Natural killer cell (primary cell): ENCODE results near the gene OCRL. TPM values are rescaled to one million over a fixed set of nuclear protein-coding genes. Genes with fewer than 3 reads are reported as not detected.

Source experiments
- ATAC-seq, 3 donors: fragments of 150-1000 bp in 2 of 3; fragments of 200-7000 bp in 1 of 3; cut with Tn5 transposase; 1 replicate in 1 of 3; 2 replicates in 2 of 3; pipeline ENCODE4 v1.10.0; 2021; ENCODE audit warnings: mild to moderate bottlenecking in 2 of 3, moderate library complexity in 2 of 3
- DNase-seq, 2 donors: peaks; one replicate each; pipeline versions ENCODE4 v3.0.0 to v3.0.0-alpha.2; 2013 to 2021; ENCODE audit warnings: mixed read lengths in 1 of 2
- H3K27ac ChIP-seq: one replicate; pipeline ENCODE4 v1.5.1; 2013; ENCODE audit warnings: mild to moderate bottlenecking, low read length
- H3K27me3 ChIP-seq: one replicate; pipeline ENCODE4 v1.6.1; 2013; ENCODE audit warnings: low read length; ENCODE audit not compliant: control insufficient read depth, insufficient read depth
- H3K36me3 ChIP-seq: one replicate; pipeline ENCODE4 v1.6.1; 2013; ENCODE audit warnings: low read length; ENCODE audit not compliant: control insufficient read depth, insufficient read depth
- H3K4me1 ChIP-seq: one replicate; pipeline ENCODE4 v1.6.1; 2013; ENCODE audit warnings: low read length; ENCODE audit not compliant: control insufficient read depth, insufficient read depth
- H3K4me3 ChIP-seq: one replicate; pipeline ENCODE4 v1.5.1; 2013; ENCODE audit warnings: low read length
- H3K9me3 ChIP-seq: one replicate; pipeline ENCODE4 v1.6.1; 2013; ENCODE audit warnings: low read length; ENCODE audit not compliant: control insufficient read depth, insufficient read depth
- H3K27ac Mint-ChIP-seq, 2 donors: one replicate each; pipeline ENCODE4 v1.8.0; 2022; ENCODE audit warnings: mild to moderate bottlenecking in 2 of 2, mixed read lengths in 2 of 2, moderate library complexity in 1 of 2
- H3K27me3 Mint-ChIP-seq, 2 donors: one replicate each; pipeline ENCODE4 v1.8.0; 2022; ENCODE audit warnings: low read depth in 2 of 2, mixed read lengths in 2 of 2
- H3K36me3 Mint-ChIP-seq: one replicate; pipeline ENCODE4 v1.8.0; 2022; ENCODE audit warnings: mixed read lengths
- H3K4me1 Mint-ChIP-seq, 2 donors: one replicate each; pipeline ENCODE4 v1.8.0; 2022; ENCODE audit warnings: mixed read lengths in 2 of 2
- H3K4me3 Mint-ChIP-seq: one replicate; pipeline ENCODE4 v1.8.0; 2022; ENCODE audit warnings: mild to moderate bottlenecking, moderate library complexity, mixed read lengths
- H3K9me3 Mint-ChIP-seq, 2 donors: one replicate each; pipeline ENCODE4 v1.8.0; 2022; ENCODE audit warnings: mixed read lengths in 2 of 2
- CTCF ChIP-seq: fragments of 200-600 bp; IDR thresholded peaks from one replicate; pipeline ENCODE4 v1.8.0; 2022; ENCODE audit warnings: antibody characterized with exemption
- WGBS: methylation state at CpG from one replicate; pipeline ENCODE4 v1.1.7; 2013; ENCODE audit warnings: missing lambda C conversion rate; ENCODE audit not compliant: insufficient coverage; 5-methylcytosine and 5-hydroxymethylcytosine counted together
- intact Hi-C: fragments of 100-400 bp; cut with micrococcal nuclease; formaldehyde crosslinking; loops from one replicate; pipeline ENCODE4 v1.14.2; 2022
- total RNA-seq, 4 donors: library from RNA; stranded (reverse); fragments of 120-200 nt in 1 of 4; gene quantifications; one replicate each; pipeline versions ENCODE4 v1.2.3 to v1.2.4, GENCODE V29; 2013 to 2022

Gene OCRL
- total RNA-seq, 3 donors from 2014 or later (not counting 1 experiment from before 2014, with no cell fraction given) = 1.0 to 2.2 (median 1.8) TPM

- no peak overlapping the region for H3K27ac Mint-ChIP-seq
- H3K4me3 Mint-ChIP-seq = no peak overlapping the region
- no peak for TF ChIP-seq CTCF
- DNase-seq = no peak
- Histone ChIP-seq H3K27ac (no peak overlapping the region), H3K4me3 (no peak overlapping the region), H3K4me1 (no peaks in the 10 kb centered on the region), H3K27me3 (no peaks in the 10 kb centered on the region), H3K9me3 (no peaks in the 10 kb centered on the region), H3K36me3 (no peaks in the 10 kb centered on the region)
- ATAC-seq = no peak
- H3K27me3 Mint-ChIP-seq = peaks cover 3 to 20% of the 10 kb centered on the region in 2 donors
- no peaks in the 10 kb centered on the region for H3K36me3 Mint-ChIP-seq
- H3K9me3 Mint-ChIP-seq = no peaks in the 10 kb centered on the region
- intact Hi-C loops = no loop called here
- no peaks in the 10 kb centered on the region for H3K4me1 Mint-ChIP-seq
- 76% methylated on average over 10 of the region's 10 CpGs for WGBS
These were observed 82.8 kb downstream of the OCRL start for GRCh38 chrX:129622757-129623301.

- no peaks in the 10 kb centered on the region for H3K36me3 ChIP-seq
- no peak overlapping the region for H3K27ac Mint-ChIP-seq
- no peak for ATAC-seq
- no peaks in the 10 kb centered on the region for H3K4me1 ChIP-seq
- H3K4me1 Mint-ChIP-seq = no peaks in the 10 kb centered on the region
- H3K4me3 ChIP-seq = no peak overlapping the region
- H3K27ac ChIP-seq = no peak overlapping the region
- H3K4me3 Mint-ChIP-seq = no peak overlapping the region
- H3K27me3 Mint-ChIP-seq = peaks cover 3 to 20% of the 10 kb centered on the region in 2 donors
- no peak for DNase-seq
- intact Hi-C loops = no loop called here
- no peak for TF ChIP-seq CTCF
- no peaks in the 10 kb centered on the region for H3K36me3 Mint-ChIP-seq
- no peaks in the 10 kb centered on the region for H3K9me3 ChIP-seq
- H3K27me3 ChIP-seq = no peaks in the 10 kb centered on the region
- whole genome bisulfite sequencing = 88% methylated on average over 1 of the region's 3 CpGs
- H3K9me3 Mint-ChIP-seq = no peaks in the 10 kb centered on the region
These were observed 86.0 kb downstream of the OCRL start for GRCh38 chrX:129626026-129626425.

GRCh38 chrX:129629837-129630236 is 89.8 kb downstream of the OCRL start:
- H3K36me3 ChIP-seq = no peaks in the 10 kb centered on the region
- no peak overlapping the region for H3K27ac Mint-ChIP-seq
- TF ChIP-seq CTCF = no peak
- ATAC-seq (no peak), DNase-seq (no peak)
- H3K27me3 ChIP-seq = no peaks in the 10 kb centered on the region
- H3K4me3 Mint-ChIP-seq = no peak overlapping the region
- H3K36me3 Mint-ChIP-seq = no peaks in the 10 kb centered on the region
- 93% methylated on average over 7 of the region's 7 CpGs for WGBS
- no peaks in the 10 kb centered on the region for H3K4me1 ChIP-seq
- intact Hi-C loops = no loop called here
- no peaks in the 10 kb centered on the region for H3K9me3 ChIP-seq
- H3K4me1 Mint-ChIP-seq = no peaks in the 10 kb centered on the region
- no peak overlapping the region for H3K4me3 ChIP-seq
- H3K27me3 Mint-ChIP-seq = peaks cover 0 to 14% of the 10 kb centered on the region in 2 donors
- no peaks in the 10 kb centered on the region for H3K9me3 Mint-ChIP-seq
- no peak overlapping the region for H3K27ac ChIP-seq

- Mint-ChIP-seq H3K4me3 (no peak overlapping the region), H3K27ac (no peak overlapping the region), H3K27me3 (no peaks in the 10 kb centered on the region), H3K4me1 (no peaks in the 10 kb centered on the region), H3K36me3 (no peaks in the 10 kb centered on the region), H3K9me3 (no peaks in the 10 kb centered on the region)
- H3K27me3 ChIP-seq = no peaks in the 10 kb centered on the region
- 71% methylated on average over 2 of the region's 5 CpGs for WGBS
- no peaks in the 10 kb centered on the region for H3K36me3 ChIP-seq
- H3K4me3 ChIP-seq = no peak overlapping the region
- TF ChIP-seq CTCF = no peak
- ATAC-seq = no peak
- intact Hi-C loops = no loop called here
- H3K9me3 ChIP-seq = no peaks in the 10 kb centered on the region
- H3K4me1 ChIP-seq = no peaks in the 10 kb centered on the region
- no peak for DNase-seq
- H3K27ac ChIP-seq = no peak overlapping the region
These were observed 91.8 kb downstream of the OCRL start for GRCh38 chrX:129631849-129632248.
